ENCODE data around the gene IRAK4.

The IRAK4 gene

GRCh38 chr12:43758247-43758727 is 464 bp upstream of the IRAK4 start:
- peaks cover 13% of the 10 kb centered on the region for H3K36me3 ChIP-seq
- no peaks in the 10 kb centered on the region for H3K9me3 ChIP-seq (ENCODE audit: severe bottlenecking)
- peak overlapping the region; percentile 71 for H3K4me3 ChIP-seq (ENCODE audit: low read depth, low read length)
- peak overlapping the region; percentile 50 for H3K27ac ChIP-seq
- H3K27me3 ChIP-seq (ENCODE audit: insufficient read depth, low read depth, severe bottlenecking) = no peaks in the 10 kb centered on the region
- peak; percentile 30 for DNase-seq
- no peak for TF ChIP-seq CTCF (IDR thresholded peaks at IDR 0.05; ENCODE audit: low read depth, low read length)

DNA sequence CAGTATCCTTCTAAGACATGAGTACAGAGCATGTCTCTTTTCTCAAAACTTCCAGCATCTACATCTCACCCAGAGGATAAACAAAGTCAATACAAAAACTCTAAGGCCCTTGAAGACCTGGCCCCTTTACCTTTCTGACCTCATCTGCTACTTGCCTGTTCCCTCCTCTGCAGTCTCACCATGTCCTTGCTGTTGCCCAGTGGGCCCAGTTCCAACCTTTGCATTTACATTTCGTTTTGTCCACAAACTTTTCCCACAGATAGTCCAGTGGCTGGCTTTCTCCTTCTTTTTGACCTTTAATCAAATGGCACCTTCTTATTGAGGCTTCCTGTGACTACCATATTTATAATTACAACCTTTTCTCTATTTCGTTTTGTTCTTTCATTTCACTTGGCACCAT is 1.6 kb downstream of the IRAK4 start:
- DNase-seq = no peak
- H3K27me3 ChIP-seq (ENCODE audit: insufficient read depth, low read depth, severe bottlenecking) = no peaks in the 10 kb centered on the region
- no peaks in the 10 kb centered on the region; the same call in 1 of the 2 replicates for H3K36me3 ChIP-seq
- H3K27ac ChIP-seq = no peak overlapping the region
- TF ChIP-seq CTCF (IDR thresholded peaks at IDR 0.05; ENCODE audit: low read depth, low read length) = no peak
- H3K9me3 ChIP-seq (ENCODE audit: severe bottlenecking) = no peaks in the 10 kb centered on the region
- H3K4me3 ChIP-seq (ENCODE audit: low read depth, low read length) = no peak overlapping the region

GRCh38 chr12:43761500-43761899 is 2.7 kb downstream of the IRAK4 start:
- H3K27ac ChIP-seq = no peak overlapping the region
- no peak for DNase-seq
- no peaks in the 10 kb centered on the region for H3K9me3 ChIP-seq (ENCODE audit: severe bottlenecking)
- H3K27me3 ChIP-seq (ENCODE audit: insufficient read depth, low read depth, severe bottlenecking) = no peaks in the 10 kb centered on the region
- TF ChIP-seq CTCF (IDR thresholded peaks at IDR 0.05; ENCODE audit: low read depth, low read length) = no peak
- H3K36me3 ChIP-seq = no peaks in the 10 kb centered on the region; the same call in 1 of the 2 replicates
- no peak overlapping the region for H3K4me3 ChIP-seq (ENCODE audit: low read depth, low read length)

GRCh38 chr12:43762596-43762995 is 3.8 kb downstream of the IRAK4 start:
- no peak overlapping the region; the same call in 1 of the 2 replicates for H3K4me3 ChIP-seq (ENCODE audit: low read depth, low read length)
- no peak for TF ChIP-seq CTCF (IDR thresholded peaks at IDR 0.05; ENCODE audit: low read depth, low read length)
- DNase-seq = no peak
- no peaks in the 10 kb centered on the region for H3K27me3 ChIP-seq (ENCODE audit: insufficient read depth, low read depth, severe bottlenecking)
- peak overlapping the region; percentile 41 for H3K27ac ChIP-seq
- no peaks in the 10 kb centered on the region for H3K9me3 ChIP-seq (ENCODE audit: severe bottlenecking)
- no peaks in the 10 kb centered on the region for H3K36me3 ChIP-seq

DNA sequence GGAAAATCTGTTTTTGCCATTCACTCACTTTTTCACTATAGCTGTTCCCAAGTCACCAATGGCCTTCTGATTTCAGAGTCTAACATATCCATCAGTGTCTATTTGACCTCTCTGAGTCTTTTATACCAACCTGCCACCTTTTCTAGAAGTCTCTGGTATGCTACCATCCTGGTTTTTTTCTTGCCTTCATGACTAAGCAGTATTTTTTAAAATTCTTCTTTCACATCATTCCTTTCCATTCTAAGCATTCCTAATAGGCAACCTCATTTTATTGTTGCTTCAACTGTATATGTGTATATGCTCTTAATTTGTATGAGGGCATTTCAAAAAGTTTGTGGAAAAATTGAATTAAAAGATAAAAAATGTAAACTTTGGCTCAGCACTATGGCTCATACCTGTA is 5.0 kb downstream of the IRAK4 start:
- no peak overlapping the region for H3K27ac ChIP-seq
- no peaks in the 10 kb centered on the region for H3K36me3 ChIP-seq
- no peaks in the 10 kb centered on the region for H3K27me3 ChIP-seq (ENCODE audit: insufficient read depth, low read depth, severe bottlenecking)
- no peak overlapping the region for H3K4me3 ChIP-seq (ENCODE audit: low read depth, low read length)
- H3K9me3 ChIP-seq (ENCODE audit: severe bottlenecking) = no peaks in the 10 kb centered on the region
- no peak for TF ChIP-seq CTCF (IDR thresholded peaks at IDR 0.05; ENCODE audit: low read depth, low read length)
- DNase-seq = no peak

GRCh38 chr12:43764528-43764927 is 5.8 kb downstream of the IRAK4 start:
- TF ChIP-seq CTCF (IDR thresholded peaks at IDR 0.05; ENCODE audit: low read depth, low read length) = no peak
- Histone ChIP-seq H3K27ac (no peak overlapping the region), H3K9me3 (ENCODE audit: severe bottlenecking) (no peaks in the 10 kb centered on the region), H3K36me3 (no peaks in the 10 kb centered on the region), H3K27me3 (ENCODE audit: insufficient read depth, low read depth, severe bottlenecking) (no peaks in the 10 kb centered on the region), H3K4me3 (ENCODE audit: low read depth, low read length) (no peak overlapping the region)
- DNase-seq = no peak
